Smooth muscle cell (in vitro differentiated cells): Measurements from ENCODE around the gene CARD9. TPM values are rescaled to one million over a fixed set of nuclear protein-coding genes. Genes with fewer than 3 reads are reported as not detected.
A peak's percentile ranks its signal among the peaks of the same experiment; 100 is the strongest.

Experiments
- DNase-seq: peaks from one replicate; lab custom pipeline; 2025; ENCODE audit not compliant: unreplicated experiment; lab: John Stamatoyannopoulos, UW
- H2AFZ ChIP-seq: fragments of 200-600 bp; sonication (generic); 2 replicates; pipeline ENCODE4 v1.6.0; 2016; ENCODE audit warnings: antibody characterized with exemption, low read depth, mild to moderate bottlenecking
- H3F3A ChIP-seq: fragments of 200-600 bp; sonication (generic); 2 replicates; pipeline ENCODE4 v1.6.0; 2017; ENCODE audit warnings: antibody characterized with exemption, low read depth
- H3K27ac ChIP-seq: fragments of 200-600 bp; sonication (generic); 2 replicates; pipeline ENCODE4 v1.5.1; 2016; ENCODE audit warnings: low read depth, mild to moderate bottlenecking
- H3K27me3 ChIP-seq: fragments of 200-600 bp; sonication (generic); 2 replicates; pipeline ENCODE4 v1.6.1; 2016; ENCODE audit warnings: low read depth, mild to moderate bottlenecking
- H3K36me3 ChIP-seq: fragments of 200-600 bp; sonication (generic); 2 replicates; pipeline ENCODE4 v1.5.1; 2016; ENCODE audit warnings: low read depth
- H3K4me1 ChIP-seq: fragments of 200-600 bp; sonication (generic); 2 replicates; pipeline ENCODE4 v1.5.1; 2016; ENCODE audit warnings: low read depth
- H3K4me2 ChIP-seq: fragments of 200-600 bp; sonication (generic); 2 replicates; pipeline ENCODE4 v1.6.0; 2016; ENCODE audit warnings: mild to moderate bottlenecking
- H3K4me3 ChIP-seq: fragments of 200-600 bp; sonication (generic); 2 replicates; pipeline ENCODE4 v1.5.1; 2016; ENCODE audit warnings: mild to moderate bottlenecking
- H3K79me2 ChIP-seq: fragments of 200-600 bp; sonication (generic); 2 replicates; pipeline ENCODE4 v1.6.0; 2016; ENCODE audit warnings: low read depth, mild to moderate bottlenecking
- H3K9ac ChIP-seq: fragments of 200-600 bp; sonication (generic); 2 replicates; pipeline ENCODE4 v1.6.0; 2016; ENCODE audit warnings: low read depth
- H3K9me3 ChIP-seq: fragments of 200-600 bp; sonication (generic); replicated peaks from 2 replicates; pipeline ENCODE4 v1.5.1; 2016; ENCODE audit warnings: low read depth
- H4K20me1 ChIP-seq: fragments of 200-600 bp; sonication (generic); 2 replicates; pipeline ENCODE4 v1.6.0; 2016; ENCODE audit warnings: low read depth
- WGBS: methylation state at CpG from one replicate; pipeline ENCODE4 v1.1.7; 2016; ENCODE audit warnings: low lambda C conversion rate; 5-methylcytosine and 5-hydroxymethylcytosine counted together
- polyA plus RNA-seq: library from polyadenylated mRNA; unstranded; fragments of >200 nt; fragmentation: Nextera tagmentation; extraction: Ambion mirVana; gene quantifications from 2 replicates; pipeline ENCODE4 v1.2.1, GENCODE V29; 2016
- total RNA-seq: library from RNA; depleted of rRNA; stranded (reverse); fragments of >200 nt; gene quantifications from 2 replicates; pipeline ENCODE4 v1.2.3, GENCODE V29; 2014
- TF ChIP-seq, protein P1 (sequence below): fragments of 200-600 bp; sonication (generic); IDR thresholded peaks from 2 replicates; pipeline ENCODE4 v1.5.1; 2017; ENCODE audit warnings: borderline replicate concordance, mild to moderate bottlenecking, antibody characterized with exemption; ENCODE audit not compliant: insufficient read depth, poor library complexity, severe bottlenecking

CARD9 gene
- total and polyA plus RNA-seq, 2 experiments from 2014 or later: 1.2 to 1.9 TPM

DNA sequence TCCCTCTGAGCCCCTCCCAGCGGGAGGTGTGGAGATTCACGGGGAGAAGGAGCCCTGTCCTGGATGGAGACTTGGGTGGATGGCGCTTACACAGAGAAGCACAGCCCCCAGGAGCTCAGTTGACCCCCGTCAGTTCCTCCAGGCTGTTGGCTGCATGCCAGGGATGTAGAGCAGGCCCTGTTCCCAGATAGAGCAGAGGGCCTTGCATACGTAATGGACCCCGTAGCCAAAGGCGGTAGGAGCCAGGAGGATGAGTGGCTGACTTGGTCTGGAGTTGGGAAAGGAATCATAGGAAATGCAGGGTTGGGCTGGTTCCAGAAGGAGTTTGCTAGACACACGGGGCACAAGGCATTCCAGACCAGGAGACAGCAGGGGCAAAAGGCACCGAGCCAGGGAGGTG, 39.5 kb upstream of the CARD9 start:
- no peak overlapping the region for H3K27ac ChIP-seq
- H3K9ac ChIP-seq: no peak overlapping the region
- 95% methylated on average over 8 of the region's 9 CpGs for WGBS
- TF ChIP-seq, protein P1, sequence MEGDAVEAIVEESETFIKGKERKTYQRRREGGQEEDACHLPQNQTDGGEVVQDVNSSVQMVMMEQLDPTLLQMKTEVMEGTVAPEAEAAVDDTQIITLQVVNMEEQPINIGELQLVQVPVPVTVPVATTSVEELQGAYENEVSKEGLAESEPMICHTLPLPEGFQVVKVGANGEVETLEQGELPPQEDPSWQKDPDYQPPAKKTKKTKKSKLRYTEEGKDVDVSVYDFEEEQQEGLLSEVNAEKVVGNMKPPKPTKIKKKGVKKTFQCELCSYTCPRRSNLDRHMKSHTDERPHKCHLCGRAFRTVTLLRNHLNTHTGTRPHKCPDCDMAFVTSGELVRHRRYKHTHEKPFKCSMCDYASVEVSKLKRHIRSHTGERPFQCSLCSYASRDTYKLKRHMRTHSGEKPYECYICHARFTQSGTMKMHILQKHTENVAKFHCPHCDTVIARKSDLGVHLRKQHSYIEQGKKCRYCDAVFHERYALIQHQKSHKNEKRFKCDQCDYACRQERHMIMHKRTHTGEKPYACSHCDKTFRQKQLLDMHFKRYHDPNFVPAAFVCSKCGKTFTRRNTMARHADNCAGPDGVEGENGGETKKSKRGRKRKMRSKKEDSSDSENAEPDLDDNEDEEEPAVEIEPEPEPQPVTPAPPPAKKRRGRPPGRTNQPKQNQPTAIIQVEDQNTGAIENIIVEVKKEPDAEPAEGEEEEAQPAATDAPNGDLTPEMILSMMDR: no peak
- peaks cover 52% of the 10 kb centered on the region for H3K79me2 ChIP-seq
- no peaks in the 10 kb centered on the region for H3F3A ChIP-seq
- H2AFZ ChIP-seq: no peak overlapping the region
- no peak overlapping the region for H3K4me2 ChIP-seq
- no peak overlapping the region for H3K4me3 ChIP-seq
- H3K27me3 ChIP-seq: no peaks in the 10 kb centered on the region
- H3K36me3 ChIP-seq: peaks cover 3% of the 10 kb centered on the region
- H4K20me1 ChIP-seq: peaks cover 39% of the 10 kb centered on the region
- no peak for DNase-seq
- no peaks in the 10 kb centered on the region for H3K9me3 ChIP-seq
- H3K4me1 ChIP-seq: peaks cover 17% of the 10 kb centered on the region

DNA sequence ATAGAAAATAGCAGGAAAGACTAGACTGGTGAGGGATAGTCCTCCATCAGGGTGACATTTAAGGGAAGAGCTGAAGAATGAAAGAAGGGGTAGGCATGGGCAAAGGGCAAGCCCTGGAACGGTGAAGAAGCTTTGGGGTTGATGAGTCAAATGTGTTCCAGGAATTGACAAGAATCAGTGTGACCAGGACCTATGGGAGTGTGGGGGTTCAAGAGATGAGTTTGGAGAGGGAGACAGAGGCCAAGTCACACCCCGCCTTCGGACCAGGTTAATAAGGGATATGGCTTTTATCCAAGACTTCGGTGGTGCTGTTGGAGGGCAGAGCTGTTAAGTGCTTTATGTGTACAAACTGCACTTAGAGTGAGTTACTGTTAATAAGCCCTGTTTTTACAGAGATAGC, 37.9 kb upstream of the CARD9 start:
- DNase-seq: no peak
- Histone ChIP-seq H3K79me2 (peaks cover 52% of the 10 kb centered on the region), H3K4me3 (peak overlapping the region; percentile 96), H3K36me3 (peaks cover 3% of the 10 kb centered on the region), H4K20me1 (peaks cover 39% of the 10 kb centered on the region), H3K27me3 (no peaks in the 10 kb centered on the region), H3F3A (no peaks in the 10 kb centered on the region), H3K4me2 (peak overlapping the region; percentile 98), H3K4me1 (peaks cover 17% of the 10 kb centered on the region), H3K27ac (peak overlapping the region; percentile 91), H2AFZ (no peak overlapping the region), H3K9me3 (no peaks in the 10 kb centered on the region), H3K9ac (peak overlapping the region; percentile 98)
- 69% methylated on average over 4 of the region's 4 CpGs for WGBS
- TF ChIP-seq, protein P1: no peak

DNA sequence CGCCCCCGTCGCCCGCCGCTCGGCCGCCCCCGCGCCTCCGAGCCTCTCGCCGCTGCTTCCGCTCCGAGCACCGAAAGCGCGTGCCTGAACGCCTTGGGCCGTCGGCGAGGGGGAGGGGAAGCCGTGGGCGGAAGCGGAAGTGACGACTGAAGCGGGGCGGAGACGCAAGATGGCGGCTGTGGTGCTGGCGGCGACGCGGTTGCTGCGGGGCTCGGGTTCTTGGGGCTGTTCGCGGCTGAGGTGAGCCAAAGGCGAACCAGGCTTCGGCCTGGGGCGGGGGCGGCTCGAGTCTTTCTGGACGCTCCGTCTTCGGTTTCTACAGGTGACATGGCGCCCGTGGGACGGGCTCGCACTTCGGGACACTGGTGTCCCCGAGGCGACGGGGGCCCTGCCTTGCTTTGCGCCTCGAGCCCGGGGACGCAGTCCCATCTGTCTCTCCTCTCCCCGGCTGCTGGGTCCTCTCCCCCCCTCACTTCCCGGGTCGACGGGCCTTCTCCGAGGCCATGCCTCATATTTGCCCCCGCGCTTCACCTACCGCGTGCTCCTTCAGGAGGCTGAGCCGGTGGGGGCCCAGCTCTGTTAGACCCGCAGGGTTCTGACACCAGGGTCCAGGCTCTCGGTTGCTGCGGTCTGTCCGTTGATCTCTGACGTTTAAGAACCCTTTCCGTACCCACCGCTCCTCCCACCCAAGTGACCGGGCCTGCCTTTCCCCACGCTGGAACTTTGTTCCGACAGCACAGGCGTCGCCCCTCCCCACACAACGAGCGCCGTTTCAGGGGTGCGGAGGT, 37.2 kb upstream of the CARD9 start, which contains the start of the genes ENTR1 and PMPCA:
ENTR1 (minus strand) TSS at position 115 of the 788 bp plus-strand sequence. CDS start 217 bp downstream, outside the sequence.
PMPCA (plus strand) TSS at position 159 of the 788 bp plus-strand sequence; CDS start at position 170, 11 bp downstream.
- H3K9me3 ChIP-seq: no peaks in the 10 kb centered on the region
- H3K4me3 ChIP-seq: peak within 1 kb of the TSS; percentile 96
- H3K79me2 ChIP-seq: peaks cover 52% of the 10 kb centered on the region
- H3K4me1 ChIP-seq: peaks cover 17% of the 10 kb centered on the region
- no peaks in the 10 kb centered on the region for H3F3A ChIP-seq
- peak within 1 kb of the TSS; percentile 72 for H2AFZ ChIP-seq
- H3K9ac ChIP-seq: peak within 1 kb of the TSS; percentile 98
- DNase-seq: peak; percentile 76
- peaks cover 39% of the 10 kb centered on the region for H4K20me1 ChIP-seq
- WGBS: 2% methylated on average over 32 of the region's 83 CpGs
- peak within 1 kb of the TSS; percentile 91 for H3K27ac ChIP-seq
- H3K27me3 ChIP-seq: no peaks in the 10 kb centered on the region
- H3K36me3 ChIP-seq: peaks cover 3% of the 10 kb centered on the region
- H3K4me2 ChIP-seq: peak within 1 kb of the TSS; percentile 98
- TF ChIP-seq, protein P1: no peak
